GM21619 (cell line): ENCODE data around the gene PPP4R1.

ENCODE experiments used
- ATAC-seq: cut with Tn5 transposase; IDR thresholded peaks from one replicate; pipeline ENCODE4 v1.9.1; 2021; ENCODE audit not compliant: unreplicated experiment

Gene PPP4R1

GRCh38 chr18:9513971-9514512 lies 100.3 kb downstream of the PPP4R1 start:
- ATAC-seq: no peak

- ATAC-seq: no peak
Observed at GRCh38 chr18:9508446-9509025, 105.8 kb downstream of the PPP4R1 start.

- no peak for ATAC-seq
Observed at GRCh38 chr18:9507565-9508088, 106.7 kb downstream of the PPP4R1 start.

GRCh38 chr18:9506046-9506792 lies 108.1 kb downstream of the PPP4R1 start:
- ATAC-seq: no peak
